Activated CD4-positive, alpha-beta T cell treated with anti-CD3 and anti-CD28 coated beads for 48 hours (primary cell): ENCODE results near the gene LIN7A.

Source experiments
- DNase-seq: peaks from one replicate; pipeline ENCODE4 v3.0.0-alpha.2; 2020

The LIN7A gene

GRCh38 chr12:80849337-80849736 lies 88.4 kb downstream of the LIN7A start:
- no peak for DNase-seq

DNA sequence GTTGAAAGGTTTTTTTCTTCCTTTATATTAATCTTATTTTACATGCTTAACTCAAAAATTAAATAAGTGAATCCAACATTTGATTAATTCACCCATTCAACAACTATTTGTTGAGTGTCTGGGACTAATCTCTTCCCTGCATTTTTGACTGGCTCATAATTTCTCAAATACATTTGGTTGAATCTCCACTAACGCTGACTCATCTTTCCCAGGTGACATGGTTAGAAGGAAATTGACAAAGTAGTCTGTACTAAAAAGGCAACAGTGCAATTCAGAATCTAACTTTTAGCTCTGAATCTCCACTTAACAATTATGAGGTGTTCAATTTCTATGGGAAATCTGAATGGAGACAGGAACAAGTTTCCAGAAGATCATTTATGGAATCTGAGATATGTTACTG lies 88.9 kb downstream of the LIN7A start:
- no peak for DNase-seq

GRCh38 chr12:80847575-80847974 lies 90.2 kb downstream of the LIN7A start:
- no peak for DNase-seq

- no peak for DNase-seq
Measured at GRCh38 chr12:80846952-80847351, 90.8 kb downstream of the LIN7A start.

DNA sequence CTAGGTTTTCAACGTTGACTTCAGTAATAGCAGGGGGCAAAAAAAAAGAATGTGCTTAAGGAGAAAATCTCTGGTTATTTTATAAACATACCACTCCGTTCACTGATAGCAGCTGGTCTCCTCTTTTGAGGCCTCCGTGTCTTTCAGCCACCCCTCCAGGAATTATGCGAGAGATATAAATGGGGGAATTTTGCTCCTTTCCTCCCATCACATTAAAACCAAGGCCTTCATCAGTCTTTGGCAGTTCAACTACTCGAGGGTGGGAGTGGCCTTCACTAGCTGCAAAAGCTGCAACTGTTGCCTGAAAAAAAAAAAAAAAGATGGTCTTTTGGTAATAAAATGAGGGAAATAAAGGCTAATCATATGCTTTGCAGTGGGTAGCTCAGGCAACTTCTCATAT lies 92.1 kb downstream of the LIN7A start:
- DNase-seq, result no peak

DNA sequence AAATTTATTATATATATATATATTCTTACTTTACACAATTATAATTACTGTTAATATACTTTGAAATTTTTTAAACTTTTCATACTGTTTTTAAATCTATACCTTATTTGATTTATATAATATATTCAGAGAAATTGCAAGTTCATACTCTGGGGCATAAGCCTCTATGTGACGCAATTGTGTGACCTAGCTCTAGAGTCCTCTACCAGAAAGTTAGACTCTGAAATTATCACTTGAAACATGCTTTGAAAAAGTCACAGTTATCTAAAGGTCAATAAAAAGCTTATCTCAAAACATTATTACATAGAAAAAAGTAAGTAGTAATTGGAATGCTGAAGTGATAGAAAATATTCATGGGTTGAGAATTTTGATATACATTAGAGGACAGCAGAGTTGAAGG lies 93.8 kb downstream of the LIN7A start:
- no peak for DNase-seq

DNA sequence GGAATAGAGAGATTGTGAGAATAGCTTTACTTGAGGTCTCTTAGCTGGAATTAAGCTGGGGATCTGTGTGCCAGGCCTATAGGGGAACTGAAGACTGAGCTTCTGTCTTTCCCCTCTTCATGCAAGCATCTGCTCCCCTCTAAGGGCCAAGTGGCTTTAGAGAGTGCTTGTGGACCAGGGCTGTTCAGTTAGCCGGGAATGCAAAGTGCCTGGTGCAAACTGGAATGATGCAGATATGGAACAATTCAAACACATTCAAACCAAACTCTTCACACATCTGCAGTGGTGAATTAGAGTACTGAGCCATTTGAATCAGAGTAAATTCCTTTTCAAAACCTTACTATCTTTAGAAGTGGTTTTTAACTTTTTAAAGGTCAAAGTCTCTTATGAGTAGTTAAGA lies 99.0 kb downstream of the LIN7A start:
- no peak for DNase-seq

DNA sequence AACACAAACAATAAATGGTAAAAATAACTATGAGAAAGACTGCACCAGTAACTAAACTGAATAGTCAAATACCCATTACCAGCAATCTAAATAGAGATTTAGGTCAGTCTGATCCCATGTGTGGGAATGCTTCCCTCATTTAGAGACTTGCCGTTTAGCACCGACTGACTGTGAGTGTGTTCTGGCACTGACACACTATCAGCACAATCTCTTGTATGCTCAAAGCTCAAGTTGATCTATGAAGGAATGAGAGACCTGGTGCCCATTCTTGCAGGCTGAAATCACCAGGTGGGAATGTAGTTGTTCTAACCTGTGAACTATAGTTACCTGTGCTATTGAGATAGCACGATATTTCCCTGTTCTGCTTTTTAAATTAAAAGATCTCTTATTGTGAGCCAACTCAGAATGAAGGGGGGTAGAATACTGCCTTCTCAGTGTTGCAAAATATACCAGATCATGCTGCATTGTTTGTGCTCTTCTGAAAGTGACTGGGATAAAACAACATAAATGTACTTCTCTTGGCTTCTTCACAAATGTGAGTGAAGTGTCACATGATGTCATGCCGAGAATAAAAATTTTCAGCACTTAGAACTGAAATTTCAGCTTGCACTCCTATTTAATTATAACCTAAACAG lies 99.6 kb downstream of the LIN7A start:
- DNase-seq, result no peak

DNA sequence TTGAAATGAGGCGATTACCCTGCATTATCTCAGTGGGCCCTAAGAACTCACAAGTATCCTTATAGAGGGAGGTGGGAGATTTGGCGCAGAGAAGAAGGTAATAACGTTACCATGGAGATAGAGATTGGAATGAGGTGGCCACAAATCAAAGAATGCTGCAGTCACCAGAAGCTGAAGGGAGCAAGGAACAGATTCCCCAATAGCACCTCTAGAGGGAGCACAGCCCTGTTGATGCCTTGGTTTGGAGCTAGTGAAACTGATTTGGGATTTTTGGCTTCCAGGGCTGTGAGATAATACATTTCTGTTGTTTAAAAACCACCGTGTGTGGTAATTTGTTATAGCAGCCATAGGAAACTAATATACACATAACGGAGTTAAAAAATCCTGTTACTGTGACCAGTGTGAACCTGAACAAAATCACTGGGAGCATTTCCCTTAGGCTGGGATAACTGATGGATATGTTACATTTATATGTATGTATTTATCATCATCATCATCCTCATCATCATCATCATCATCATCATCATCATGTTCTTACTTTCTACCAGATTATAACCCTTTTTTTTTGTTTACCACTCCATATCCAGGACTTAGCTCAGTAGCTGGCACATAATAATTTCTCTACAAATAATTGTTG lies 100.3 kb downstream of the LIN7A start:
- no peak for DNase-seq

GRCh38 chr12:80834724-80835123 lies 103.0 kb downstream of the LIN7A start:
- DNase-seq, result no peak

DNA sequence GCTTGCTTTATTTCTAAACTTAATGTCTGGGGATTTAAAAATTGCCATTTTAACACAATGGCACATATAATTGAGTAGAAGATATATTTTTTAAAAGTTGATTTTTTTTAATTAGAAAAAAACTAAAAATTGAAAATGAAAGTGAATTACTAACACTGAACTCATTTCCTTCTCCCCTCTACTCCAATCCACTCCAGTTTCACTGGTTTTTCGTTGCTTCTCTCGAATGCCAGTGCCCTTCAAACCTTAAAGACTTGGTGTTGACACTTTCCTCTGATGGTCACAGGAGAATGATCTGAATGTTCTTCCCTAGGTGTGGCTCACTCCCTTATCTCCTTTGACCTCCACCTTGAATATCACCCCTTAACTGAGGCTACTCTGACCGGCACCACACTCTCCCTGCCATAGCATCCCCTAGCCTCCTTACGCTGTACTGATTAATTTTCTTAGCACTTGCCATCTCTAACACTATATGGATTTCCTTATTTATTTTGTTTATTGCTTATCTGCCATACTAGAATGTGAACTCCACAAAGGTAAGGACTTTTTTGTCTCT lies 107.1 kb downstream of the LIN7A start:
- no peak for DNase-seq

DNA sequence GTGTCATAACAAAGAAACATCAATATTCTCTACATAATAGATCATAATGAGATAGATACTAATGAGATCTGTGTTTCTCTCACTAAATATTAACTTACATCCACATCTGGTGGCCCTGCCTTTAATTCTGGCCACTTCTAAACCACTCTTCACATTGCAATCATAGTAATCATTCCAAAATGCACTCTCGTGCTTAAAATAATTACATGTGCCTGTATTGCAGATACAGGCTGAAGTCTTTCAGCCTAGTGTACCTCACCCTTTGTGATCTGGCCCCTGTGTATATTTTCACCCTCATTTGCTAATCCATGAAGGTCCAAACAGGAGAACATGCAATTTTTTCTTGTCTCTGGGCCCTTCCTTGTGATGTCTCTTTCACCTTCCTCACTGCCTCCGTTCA lies 108.0 kb downstream of the LIN7A start:
- DNase-seq, result no peak

- DNase-seq, result no peak
Measured at GRCh38 chr12:80825506-80825905, 112.2 kb downstream of the LIN7A start.

DNA sequence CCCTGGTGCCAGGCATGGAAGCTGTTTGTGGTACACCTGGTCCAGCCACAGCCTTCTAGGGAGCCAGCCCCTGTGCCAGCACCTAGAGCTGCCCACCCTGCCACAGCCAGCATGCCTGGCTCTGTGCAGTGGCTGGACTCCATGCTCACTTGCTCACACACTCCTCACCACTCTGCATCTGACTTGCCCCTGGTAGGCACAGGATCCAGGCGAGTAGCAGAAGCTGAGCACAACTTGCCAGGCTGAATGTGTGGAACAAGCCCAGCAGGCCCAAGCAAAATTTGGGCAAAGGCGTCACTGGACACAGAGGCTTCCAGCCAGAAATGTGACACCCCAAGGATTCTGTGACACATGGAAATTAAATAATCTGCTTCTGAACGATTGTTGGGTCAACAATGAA lies 114.3 kb downstream of the LIN7A start:
- no peak for DNase-seq

GRCh38 chr12:80821513-80822000 lies 116.2 kb downstream of the LIN7A start:
- no peak for DNase-seq

GRCh38 chr12:80818878-80819277 lies 118.9 kb downstream of the LIN7A start:
- DNase-seq, result no peak

DNA sequence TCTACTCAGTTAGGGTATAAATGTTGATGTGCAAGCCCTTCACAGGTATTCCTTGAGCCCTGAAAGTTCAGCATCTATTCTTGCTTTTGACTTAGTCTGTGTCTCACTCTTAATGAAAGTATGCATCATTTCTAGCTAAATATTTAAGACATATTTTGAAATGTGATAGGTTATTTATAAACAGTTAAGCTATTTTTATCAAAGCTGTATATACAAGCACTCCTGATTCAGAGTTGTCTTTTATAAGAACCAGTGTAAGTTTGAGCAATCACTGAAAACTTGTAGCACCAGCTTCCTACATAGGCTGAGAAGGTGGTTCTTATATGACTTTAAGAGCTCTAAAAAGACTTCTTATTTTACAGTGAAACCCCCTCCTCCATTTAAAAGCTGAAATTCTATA lies 122.4 kb downstream of the LIN7A start:
- DNase-seq, result no peak

DNA sequence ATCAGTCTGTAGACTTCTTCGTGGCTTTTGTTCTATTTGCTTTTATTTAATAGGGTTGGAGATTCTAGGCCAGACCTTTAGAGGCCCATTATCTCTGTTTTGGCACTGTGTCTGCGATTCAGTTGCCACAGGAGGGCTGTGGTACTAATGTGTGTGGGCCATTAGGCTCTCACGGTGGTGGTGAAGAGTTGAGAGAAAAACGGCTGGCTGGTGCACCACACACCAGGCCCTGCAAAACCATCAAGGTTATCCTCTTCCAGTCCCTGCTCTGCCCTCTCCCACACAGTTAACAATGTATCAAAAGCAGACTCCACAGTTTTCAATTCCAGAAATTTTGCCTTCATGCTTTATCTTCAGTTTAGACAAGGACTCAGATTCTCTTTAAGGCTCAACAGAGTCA lies 123.3 kb downstream of the LIN7A start:
- no peak for DNase-seq

- DNase-seq, result no peak
Measured at GRCh38 chr12:80813820-80814219, 123.9 kb downstream of the LIN7A start.

DNA sequence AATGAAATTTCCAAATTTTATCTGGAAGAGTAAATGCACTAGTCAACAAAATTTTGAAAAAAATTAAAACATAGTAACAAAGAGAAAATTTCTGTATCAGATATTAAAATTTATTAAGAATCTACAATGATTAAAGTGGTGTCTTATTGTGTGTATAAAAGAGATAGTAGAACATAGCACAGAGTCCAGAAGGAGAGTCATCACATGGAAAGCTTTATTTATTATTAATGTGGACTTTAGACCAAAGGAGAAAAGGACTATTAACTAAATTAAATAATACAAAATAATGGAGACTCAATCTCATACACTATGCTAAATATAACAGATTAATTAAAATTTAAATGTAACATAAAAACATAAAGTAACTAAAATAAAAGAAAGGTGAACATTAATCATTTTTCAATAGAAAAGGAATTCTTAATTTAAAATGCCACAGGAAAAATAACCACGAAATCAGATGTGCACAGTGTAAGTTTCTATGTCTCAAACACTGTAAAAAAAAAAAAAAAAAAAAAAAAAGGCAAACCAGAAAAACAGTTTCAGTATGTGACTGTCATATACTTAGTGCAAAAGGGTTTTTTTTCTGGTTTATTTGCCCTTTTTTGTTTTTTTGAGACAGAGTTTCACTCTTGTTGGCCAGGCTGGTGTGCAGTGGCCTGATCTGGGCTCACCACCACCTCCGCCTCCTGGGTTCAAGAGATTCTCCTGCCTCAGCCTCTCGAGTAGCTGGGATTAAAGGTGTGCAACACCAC lies 125.6 kb downstream of the LIN7A start:
- no peak for DNase-seq

DNA sequence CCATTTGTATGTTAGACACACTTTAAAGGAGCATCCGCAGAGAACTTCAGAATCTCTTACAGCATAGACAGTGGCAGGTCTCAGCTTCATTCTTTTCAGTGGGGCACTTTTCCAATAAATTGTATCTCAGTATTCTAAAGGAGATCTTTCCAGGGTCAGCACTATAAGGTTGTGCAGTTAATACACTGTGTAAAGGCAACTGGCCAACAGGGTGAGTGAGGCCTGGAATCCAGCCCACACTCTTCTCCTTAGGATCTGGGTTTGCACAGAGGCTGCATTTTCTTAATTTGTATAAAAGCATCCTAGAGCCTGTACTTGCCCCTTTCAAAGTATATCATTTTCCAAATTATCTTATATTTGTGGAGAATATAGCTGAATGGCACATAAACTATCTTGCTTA lies 126.9 kb downstream of the LIN7A start:
- no peak for DNase-seq

DNA sequence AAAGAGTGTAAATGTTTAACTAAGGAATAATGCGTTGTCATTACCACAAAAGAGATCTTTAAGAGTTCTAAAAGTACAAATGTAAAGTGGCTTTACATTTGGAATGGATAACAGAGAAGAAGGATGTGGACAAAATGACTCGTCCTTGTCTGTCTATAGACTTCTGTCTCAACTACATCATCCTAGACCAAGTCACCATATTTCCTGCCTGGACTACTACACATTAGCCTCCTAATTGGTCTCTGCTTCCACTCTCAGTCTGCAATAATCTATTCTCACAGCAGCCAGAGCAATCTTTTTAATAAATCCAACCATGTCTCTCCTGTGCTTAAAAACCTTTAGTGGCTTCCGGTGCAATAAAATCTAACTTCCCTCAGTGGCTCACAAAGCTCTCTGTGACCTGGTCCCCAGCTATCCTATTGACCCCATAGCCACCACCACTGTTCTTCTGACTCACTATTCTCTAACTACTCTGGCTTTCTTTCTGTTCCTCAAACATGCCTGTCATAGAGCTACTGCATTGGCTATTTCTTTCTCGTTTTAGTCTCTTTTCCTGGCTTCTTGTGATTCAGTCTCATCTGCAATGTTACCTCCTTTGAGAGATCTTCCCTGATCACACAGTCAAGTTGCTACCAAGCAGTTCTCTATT lies 130.0 kb downstream of the LIN7A start:
- no peak for DNase-seq

- no peak for DNase-seq
Measured at GRCh38 chr12:80805106-80805505, 132.6 kb downstream of the LIN7A start.
